GM21619 (cell line): ENCODE data around the gene RHOBTB1.
"Not testable (repeated sequence)": the region's sequence is repeated elsewhere in the genome, so short reads cannot be mapped to it uniquely, and the experiment has no call there.

Experiments
- ATAC-seq: cut with Tn5 transposase; IDR thresholded peaks from one replicate; pipeline ENCODE4 v1.9.1; 2021; ENCODE audit not compliant: unreplicated experiment

Gene RHOBTB1

GRCh38 chr10:60871215-60871614 is 72.8 kb downstream of the RHOBTB1 start:
- no peak for ATAC-seq

- no peak for ATAC-seq
Observed at GRCh38 chr10:60870803-60871202, 73.2 kb downstream of the RHOBTB1 start.

GRCh38 chr10:60870416-60870728 is 73.6 kb downstream of the RHOBTB1 start:
- ATAC-seq: no peak

GRCh38 chr10:60869652-60870415 is 74.2 kb downstream of the RHOBTB1 start:
- ATAC-seq: no peak

- no peak for ATAC-seq
Observed at GRCh38 chr10:60868946-60869345, 75.0 kb downstream of the RHOBTB1 start.

- ATAC-seq: no peak
Observed at GRCh38 chr10:60865198-60865783, 78.7 kb downstream of the RHOBTB1 start.

- ATAC-seq: no peak
Observed at GRCh38 chr10:60863796-60864195, 80.2 kb downstream of the RHOBTB1 start.

- ATAC-seq: no peak
Observed at GRCh38 chr10:60862517-60862916, 81.5 kb downstream of the RHOBTB1 start.

- no peak for ATAC-seq
Observed at GRCh38 chr10:60856405-60856804, 87.6 kb downstream of the RHOBTB1 start.

- ATAC-seq: no peak
Observed at GRCh38 chr10:60853637-60854036, 90.3 kb downstream of the RHOBTB1 start.

- ATAC-seq: no peak
Observed at GRCh38 chr10:60853107-60853506, 90.9 kb downstream of the RHOBTB1 start.

GRCh38 chr10:60849740-60850139 is 94.2 kb downstream of the RHOBTB1 start:
- ATAC-seq: no peak

GRCh38 chr10:60849217-60849616 is 94.8 kb downstream of the RHOBTB1 start:
- no peak for ATAC-seq

GRCh38 chr10:60848680-60849079 is 95.3 kb downstream of the RHOBTB1 start:
- no peak for ATAC-seq

- ATAC-seq: no peak
Observed at GRCh38 chr10:60848126-60848525, 95.9 kb downstream of the RHOBTB1 start.

- ATAC-seq: no peak
Observed at GRCh38 chr10:60846173-60846572, 97.8 kb downstream of the RHOBTB1 start.

- ATAC-seq: no peak
Observed at GRCh38 chr10:60845038-60845437, 98.9 kb downstream of the RHOBTB1 start.

GRCh38 chr10:60842694-60843093 is 101.3 kb downstream of the RHOBTB1 start:
- ATAC-seq: no peak

- not testable (repeated sequence) for ATAC-seq
Observed at GRCh38 chr10:60841227-60841626, 102.8 kb downstream of the RHOBTB1 start.

GRCh38 chr10:60835049-60835448 is 108.9 kb downstream of the RHOBTB1 start:
- no peak for ATAC-seq

- ATAC-seq: no peak
Observed at GRCh38 chr10:60834401-60834800, 109.6 kb downstream of the RHOBTB1 start.

- not testable (repeated sequence) for ATAC-seq
Observed at GRCh38 chr10:60832136-60832535, 111.8 kb downstream of the RHOBTB1 start.

- ATAC-seq: no peak
Observed at GRCh38 chr10:60828489-60828852, 115.5 kb downstream of the RHOBTB1 start.
